Ascending aorta (tissue), 2 donors: ENCODE data around the gene MAGEB16. TPM values are rescaled to one million over a fixed set of nuclear protein-coding genes. Genes with fewer than 3 reads are reported as not detected.

Experiments used
- DNase-seq, 2 donors: peaks; one replicate each; pipeline ENCODE4 v3.0.0-alpha.2; 2019; ENCODE audit warnings: low spot score in 2 of 2
- H3K27ac ChIP-seq, 2 donors: fragments of 200-600 bp; sonication (generic); one replicate each; pipeline ENCODE4 v1.5.1; 2016 to 2017; ENCODE audit warnings: mild to moderate bottlenecking in 1 of 2
- H3K27me3 ChIP-seq: fragments of 200-600 bp; sonication (generic); one replicate; pipeline ENCODE4 v1.5.1; 2017
- H3K36me3 ChIP-seq, 2 donors: fragments of 200-600 bp; sonication (generic); one replicate each; pipeline ENCODE4 v1.5.1; 2016
- H3K4me1 ChIP-seq, 2 donors: fragments of 200-600 bp; sonication (generic); one replicate each; pipeline ENCODE4 v1.5.1; 2016 to 2017; ENCODE audit warnings: mild to moderate bottlenecking in 1 of 2
- H3K4me3 ChIP-seq, 2 donors: fragments of 200-600 bp; sonication (generic); one replicate each; pipeline ENCODE4 v1.5.1; 2016 to 2017; ENCODE audit warnings: mild to moderate bottlenecking in 1 of 2
- H3K9me3 ChIP-seq, 2 donors: fragments of 200-600 bp; sonication (generic); one replicate each; pipeline ENCODE4 v1.5.1; 2016
- CTCF ChIP-seq, 3 experiments: fragments of 200-600 bp in 2 of 3; fragments of 450-650 bp in 1 of 3; sonication (generic) in 2 of 3; IDR thresholded peaks; one replicate each; pipeline ENCODE4 v1.5.1; 2016 to 2019; ENCODE audit warnings: antibody characterized with exemption in 3 of 3, mild to moderate bottlenecking in 1 of 3, moderate library complexity in 1 of 3
- intact Hi-C: fragments of 100-400 bp; cut with DNase I; formaldehyde crosslinking; loops from one replicate; pipeline ENCODE4 v1.15.1; 2023
- total RNA-seq: library from RNA; depleted of rRNA; stranded (reverse); fragments of >200 nt; gene quantifications from one replicate; pipeline ENCODE4 v1.1.0, GENCODE V29; 2016

MAGEB16 gene
- total RNA-seq, 1 donor from 2014 or later, result not detected

- no peaks in the 10 kb centered on the region for H3K4me1 ChIP-seq
- no peaks in the 10 kb centered on the region for H3K36me3 ChIP-seq
- no peaks in the 10 kb centered on the region for H3K9me3 ChIP-seq
- no peak overlapping the region for H3K4me3 ChIP-seq
- TF ChIP-seq CTCF (IDR thresholded peaks at IDR 0.05), result no peak
- no peak for DNase-seq
- H3K27ac ChIP-seq, result no peak overlapping the region
- intact Hi-C loops, result no loop called here
- no peaks in the 10 kb centered on the region for H3K27me3 ChIP-seq
Observed at GRCh38 chrX:35847736-35848135, 49.6 kb downstream of the MAGEB16 start.

Other genes starting within 250 kb of the MAGEB16 start
- gene CFAP47, start 121.4 kb downstream of the MAGEB16 start, total RNA-seq, result not detected